ENCODE measurements around the gene DHX16.
A peak's percentile ranks its signal among the peaks of the same experiment; 100 is the strongest.
"Not testable (repeated sequence)": the region's sequence is repeated elsewhere in the genome, so short reads cannot be mapped to it uniquely, and the experiment has no call there.

DHX16 gene

DNA sequence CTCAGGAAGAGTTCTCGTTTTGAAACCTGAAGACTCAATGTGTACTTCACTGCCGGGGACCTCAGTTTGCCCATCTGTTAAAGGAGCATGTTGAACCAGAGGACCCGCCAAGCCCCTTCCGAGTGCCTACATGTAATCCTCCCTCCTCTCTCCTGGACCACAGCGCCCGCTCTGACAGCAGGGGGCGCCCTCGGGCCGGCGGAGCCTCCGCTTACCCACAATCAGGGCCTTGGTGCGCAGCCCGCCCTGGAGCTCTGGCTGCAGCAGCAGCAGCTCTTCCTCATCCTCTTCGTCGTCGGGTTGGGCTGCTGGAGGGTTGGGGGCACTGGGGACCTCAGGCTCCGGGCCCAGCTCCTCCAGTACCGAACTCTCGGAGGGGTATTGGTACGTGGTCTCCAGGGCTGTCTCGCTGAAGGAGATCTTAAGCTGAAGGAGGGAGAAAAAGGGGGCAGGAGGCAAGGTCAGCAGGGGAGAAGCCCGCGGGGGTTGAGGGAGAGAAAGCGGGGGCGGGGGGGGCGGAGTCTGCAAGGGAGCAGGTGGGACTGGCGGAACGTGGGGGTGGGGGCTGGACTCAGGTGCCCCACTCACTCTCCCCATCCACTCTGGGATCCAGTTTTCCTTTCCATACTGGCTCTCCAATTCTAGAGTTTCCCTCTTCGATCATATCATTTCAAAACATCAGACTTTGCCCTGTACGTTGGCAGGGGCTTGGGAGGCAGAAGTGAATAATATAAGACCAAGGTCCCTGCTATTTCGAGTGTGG, 6.3 kb upstream of the DHX16 start:
- peak; percentile 96 for DNase-seq

DNA sequence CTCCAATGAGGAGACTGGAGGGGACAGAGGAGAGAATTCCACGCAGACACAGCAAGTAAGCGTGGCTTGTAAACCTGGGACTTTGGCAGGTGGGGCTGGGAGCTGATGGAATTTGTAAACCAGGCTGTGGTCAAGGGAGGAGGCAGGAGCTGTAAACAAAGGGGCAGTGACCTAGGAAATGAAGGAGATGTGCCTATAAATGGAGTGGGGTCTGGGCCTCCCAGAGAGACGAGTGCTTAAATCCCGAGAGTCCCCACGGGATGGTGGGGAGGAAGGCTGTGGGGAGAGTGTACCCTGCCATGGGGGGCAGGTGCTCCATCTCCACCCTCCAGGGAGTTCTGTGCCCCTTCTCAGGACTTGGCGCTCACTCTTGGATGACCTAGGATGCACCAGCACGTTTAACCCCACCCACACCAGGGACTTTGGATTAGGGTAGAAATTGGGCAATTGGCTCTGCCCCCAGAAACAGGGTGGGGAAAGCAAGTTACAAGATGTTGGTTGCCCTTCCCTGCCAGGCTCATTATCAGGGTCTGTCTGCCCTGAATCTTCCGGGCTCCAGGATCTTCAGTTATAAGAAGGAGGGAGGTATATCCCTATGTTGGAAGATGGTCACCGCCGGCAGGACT, 4.0 kb upstream of the DHX16 start:
- DNase-seq: no peak

DNA sequence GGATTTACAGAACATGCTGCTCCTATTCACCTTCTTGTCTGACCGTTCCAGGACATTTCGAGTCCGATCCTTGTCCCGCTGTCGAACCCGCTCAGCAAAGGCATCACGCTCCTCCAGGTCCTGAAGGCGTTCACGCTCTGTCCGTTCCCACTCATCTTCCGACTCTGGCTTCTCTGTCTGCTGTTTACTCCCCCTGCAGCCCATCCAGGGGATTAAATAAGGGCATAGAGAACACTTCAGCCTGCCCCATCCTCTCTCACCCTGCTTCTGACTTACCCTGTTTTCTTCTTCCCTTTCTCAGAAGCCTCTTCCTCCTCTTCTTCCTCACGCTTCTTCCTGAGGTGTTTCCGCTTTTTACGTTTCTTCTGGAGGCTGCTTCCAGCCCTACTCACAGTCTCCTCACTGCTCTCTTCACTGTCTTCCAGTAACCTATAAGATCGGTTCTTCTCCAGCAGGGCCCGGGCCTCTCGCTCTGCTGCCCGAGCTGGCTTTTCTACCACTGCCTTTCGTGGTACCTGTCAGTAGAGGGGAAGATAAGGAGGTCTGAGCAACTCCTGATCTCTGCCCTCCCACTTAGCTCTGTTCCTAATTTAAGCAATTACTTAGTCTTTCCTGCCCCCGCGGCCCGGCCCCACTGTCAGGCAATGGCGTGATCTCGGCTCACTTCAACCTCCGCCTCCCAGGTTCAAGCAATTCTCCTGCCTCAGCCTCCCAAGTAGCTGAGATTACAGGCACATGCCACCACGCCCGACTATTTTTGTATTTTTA, 1.9 kb downstream of the DHX16 start:
- no peak for DNase-seq

DNA sequence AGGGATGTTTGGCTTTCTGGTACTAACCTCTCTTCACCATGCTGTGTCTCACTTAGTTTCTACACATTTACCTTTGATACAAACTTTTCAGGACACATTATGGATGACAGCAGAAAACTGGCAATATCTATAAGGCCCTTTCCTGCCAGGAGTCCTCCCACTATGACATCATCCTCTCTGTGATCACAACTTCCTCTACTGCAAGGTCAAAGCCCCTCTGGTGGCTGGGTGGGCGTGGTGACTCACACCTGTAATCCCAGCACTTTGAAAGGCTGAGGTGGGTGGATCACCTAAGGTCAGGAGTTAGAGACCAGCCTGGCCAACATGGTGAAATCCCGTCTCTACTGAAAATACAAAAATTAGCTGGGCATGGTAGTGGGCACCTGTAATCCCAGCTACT, 6.5 kb downstream of the DHX16 start:
- DNase-seq: not testable (repeated sequence)

DNA sequence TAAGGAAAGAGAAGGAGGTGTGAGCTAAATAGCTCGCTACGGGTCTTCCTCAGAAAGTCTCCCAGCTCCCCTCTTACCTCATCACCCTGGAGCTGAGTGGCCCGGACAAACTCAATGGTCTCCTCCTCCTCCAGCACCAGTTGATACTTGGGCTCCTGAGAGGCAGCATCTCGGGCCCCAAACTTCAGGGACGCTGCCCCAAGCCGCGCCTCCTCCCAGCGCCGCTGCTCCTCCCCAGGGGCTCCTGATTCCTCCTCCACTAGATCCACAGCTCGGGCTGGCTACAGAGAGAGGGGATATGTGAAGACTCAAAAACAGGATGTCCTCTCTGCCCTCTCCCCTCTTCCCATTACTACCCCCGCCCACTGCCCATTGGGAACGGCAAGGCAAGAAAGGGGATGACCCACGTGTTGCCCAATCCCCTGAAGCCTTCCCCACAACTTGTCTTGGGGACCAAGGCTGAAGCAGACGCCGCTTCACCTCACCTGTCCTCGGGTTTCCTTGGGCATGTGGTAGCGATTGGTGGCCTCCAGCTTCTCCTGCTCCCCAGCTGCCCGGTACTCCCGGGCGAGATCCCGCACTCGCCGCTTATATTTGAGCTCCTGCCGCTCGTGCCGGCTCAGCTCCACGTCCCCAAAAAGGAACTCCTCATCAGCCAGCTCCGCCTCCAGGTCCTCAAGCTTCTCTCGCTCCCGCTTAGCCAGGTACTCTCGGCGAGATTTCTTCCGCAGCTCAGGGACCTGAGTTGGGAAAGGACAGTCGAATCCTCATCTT, 7.6 kb downstream of the DHX16 start:
- no peak for DNase-seq

DNA sequence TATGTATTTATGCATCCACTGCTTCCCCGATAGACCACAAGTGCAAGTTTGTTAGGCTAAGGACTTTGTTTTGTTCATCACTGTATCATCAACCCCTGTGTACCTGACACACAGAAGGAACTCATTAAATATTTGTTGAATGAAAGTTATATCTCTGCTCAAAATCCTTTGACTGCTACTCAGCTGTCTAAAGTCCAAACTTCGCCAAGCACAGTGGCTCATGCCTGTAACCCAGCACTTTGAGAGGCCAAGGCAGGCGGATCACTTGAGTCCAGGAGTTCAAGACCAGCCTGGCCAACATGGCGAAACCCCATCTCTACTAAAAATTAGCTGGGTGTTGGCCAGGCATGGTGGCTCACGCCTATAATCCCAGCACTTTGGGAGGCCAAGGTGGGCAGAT, 14.9 kb downstream of the DHX16 start:
- DNase-seq: not testable (repeated sequence)

DNA sequence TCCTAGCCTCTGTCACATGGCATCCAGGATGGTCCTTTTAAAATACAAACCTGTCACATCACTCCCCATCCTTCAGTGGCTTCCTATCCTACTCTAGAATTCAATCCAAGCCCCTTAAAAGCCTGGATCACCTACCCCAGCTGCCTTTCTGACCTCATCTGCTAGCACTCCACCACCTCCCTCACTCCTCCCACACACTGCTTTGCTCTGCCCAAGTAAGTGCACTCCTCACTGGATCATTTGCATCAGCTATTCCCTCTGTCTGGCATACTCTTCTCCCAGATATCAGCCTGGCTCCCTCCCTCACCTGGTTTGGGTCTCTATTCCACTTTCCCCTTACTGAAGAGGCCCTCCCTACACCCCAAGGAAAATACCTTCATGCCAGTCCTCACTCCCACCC, 15.4 kb downstream of the DHX16 start:
- no peak for DNase-seq

DNA sequence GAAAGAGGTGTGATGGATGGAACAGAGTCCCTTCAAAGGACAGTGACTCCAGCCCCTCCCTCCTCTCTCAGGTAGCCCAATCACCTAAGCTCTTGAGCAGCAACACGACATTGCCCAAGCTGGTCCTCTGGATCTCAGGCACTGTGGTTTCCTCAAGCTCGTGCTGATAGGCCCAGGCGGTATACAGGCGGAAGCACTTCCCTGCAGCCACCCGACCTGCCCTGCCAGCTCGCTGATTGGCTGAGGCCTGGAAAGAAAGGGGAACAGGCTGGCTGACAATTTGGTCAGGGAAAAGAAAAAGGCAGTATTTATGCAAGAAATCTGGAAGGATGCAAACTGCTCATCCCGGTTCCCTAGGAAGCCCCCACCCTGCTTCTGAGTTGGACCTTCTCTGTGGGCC, 16.3 kb downstream of the DHX16 start:
- no peak for DNase-seq

DNA sequence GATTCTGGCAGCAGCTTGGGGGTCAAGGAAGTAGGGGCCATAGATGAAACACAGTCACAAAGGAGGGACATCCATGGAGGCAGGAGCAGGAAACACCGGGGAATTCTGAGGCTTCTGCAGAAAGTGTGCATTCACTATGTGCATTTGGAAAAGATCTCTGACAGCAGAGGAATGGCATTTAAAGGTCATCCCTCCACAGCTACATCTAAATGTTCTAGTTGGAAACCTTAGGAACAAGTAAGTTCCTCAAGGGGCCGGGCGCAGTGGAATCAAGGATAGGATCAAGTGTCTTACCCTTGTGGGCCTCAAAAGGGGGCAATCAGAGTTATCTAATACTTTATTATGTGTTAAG, 17.1 kb downstream of the DHX16 start:
- DNase-seq: no peak

DNA sequence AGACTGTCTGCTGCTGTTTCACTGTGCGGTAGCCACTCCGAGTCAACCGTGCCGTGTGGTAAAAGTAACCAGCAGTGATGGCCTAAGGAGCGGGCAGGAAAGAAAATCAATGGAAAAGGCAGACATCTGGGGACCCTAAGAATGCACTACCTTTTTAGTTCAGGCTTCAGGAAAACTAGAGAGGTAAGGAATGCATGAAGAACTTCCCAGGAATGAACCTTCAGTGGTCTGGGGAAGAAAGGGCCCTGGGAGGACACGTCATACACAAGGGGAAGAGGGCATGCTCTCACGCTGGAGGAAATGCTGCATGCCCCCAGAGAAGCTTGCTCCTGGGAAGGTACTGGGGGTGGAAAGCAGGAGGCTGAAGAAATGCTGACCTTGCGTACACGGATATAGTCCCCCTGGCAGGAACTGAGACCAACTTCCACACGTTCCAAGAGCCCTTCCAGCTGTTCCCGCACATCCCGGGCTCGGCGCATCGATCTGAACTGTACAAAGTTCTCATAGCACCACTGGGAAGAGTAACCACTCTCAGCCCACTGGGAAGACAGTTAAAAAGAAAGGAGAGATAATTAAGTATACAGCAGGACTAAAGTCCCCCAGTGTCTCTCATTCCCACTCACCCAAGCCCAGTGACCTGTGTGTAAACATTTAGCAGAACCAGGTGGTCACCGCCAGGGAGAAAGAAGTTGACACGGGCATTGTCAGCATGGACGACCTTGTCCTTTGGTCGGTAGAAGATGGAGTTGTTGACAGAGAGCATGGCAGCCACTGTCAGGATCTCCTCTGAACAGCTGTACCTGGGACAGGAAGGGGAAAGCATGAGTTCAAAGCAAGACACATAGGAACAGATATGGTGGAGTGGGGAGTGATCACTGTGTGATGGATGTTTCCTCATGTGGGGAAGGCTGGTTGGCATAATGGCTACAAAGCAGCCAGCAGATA, 17.7 kb downstream of the DHX16 start:
- DNase-seq: no peak

DNA sequence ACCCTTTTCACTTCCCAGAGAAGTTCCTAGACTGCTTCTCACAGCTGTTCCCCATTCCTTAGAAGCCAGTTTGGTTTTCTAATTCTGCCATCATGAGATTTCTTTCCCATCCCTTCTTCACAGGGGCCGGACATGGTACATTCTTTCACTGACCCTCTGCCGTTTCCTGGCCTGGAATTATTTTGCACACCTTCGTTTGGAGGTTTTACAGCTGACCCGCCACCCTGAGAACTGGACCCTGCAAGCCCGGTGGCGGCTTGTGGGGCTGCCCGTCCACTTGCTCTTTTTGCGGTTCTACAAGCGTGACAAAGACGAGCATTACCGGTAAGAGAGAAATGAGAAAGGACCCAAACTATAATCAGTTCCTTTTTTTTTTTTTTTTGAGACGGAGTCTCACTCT, 21.7 kb downstream of the DHX16 start:
- DNase-seq: no peak

DNA sequence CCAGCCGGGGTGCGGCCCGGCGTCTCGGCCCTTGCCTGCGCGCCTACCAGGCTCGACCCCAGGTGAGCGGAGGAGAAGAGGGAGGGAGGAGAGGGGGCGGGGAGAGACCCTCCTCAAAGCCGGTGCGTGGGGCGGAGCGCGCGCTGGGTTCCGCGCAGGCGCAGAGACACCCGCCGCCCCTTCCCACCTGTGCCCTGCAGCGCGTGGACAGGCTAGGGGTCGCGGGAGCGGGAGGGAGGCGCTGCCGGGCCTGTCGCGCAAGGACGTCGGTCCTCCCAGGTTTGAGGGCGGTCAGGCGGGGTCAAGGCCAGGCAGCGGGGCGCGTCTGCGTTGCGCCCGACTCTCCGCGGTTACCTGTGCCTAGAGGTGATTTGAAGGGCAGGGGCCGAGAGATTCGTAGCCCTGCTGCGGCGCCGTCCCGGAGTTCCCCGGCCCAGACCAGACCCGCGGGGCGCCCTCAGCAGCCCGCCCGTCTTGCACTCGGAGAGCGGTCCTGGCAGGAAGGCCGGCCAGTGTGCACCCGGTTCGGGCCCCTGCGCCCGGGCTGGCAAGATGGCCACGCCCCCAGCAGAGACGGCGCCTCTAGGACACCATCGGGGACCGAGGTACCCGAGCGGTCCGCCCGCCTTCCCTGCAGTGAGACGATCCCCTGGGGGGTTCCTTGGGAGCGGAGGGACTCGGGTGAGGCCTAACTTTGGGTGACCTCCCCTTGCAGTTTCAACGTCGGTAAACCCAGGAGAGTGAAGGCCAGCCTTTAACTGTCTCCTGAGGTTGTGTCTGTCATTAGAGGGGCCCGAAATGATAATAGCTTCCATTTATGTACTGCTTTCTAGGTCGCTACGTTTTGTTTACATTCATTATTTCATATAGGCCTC, 25.3 kb downstream of the DHX16 start:
- DNase-seq: peak; percentile 84

DNA sequence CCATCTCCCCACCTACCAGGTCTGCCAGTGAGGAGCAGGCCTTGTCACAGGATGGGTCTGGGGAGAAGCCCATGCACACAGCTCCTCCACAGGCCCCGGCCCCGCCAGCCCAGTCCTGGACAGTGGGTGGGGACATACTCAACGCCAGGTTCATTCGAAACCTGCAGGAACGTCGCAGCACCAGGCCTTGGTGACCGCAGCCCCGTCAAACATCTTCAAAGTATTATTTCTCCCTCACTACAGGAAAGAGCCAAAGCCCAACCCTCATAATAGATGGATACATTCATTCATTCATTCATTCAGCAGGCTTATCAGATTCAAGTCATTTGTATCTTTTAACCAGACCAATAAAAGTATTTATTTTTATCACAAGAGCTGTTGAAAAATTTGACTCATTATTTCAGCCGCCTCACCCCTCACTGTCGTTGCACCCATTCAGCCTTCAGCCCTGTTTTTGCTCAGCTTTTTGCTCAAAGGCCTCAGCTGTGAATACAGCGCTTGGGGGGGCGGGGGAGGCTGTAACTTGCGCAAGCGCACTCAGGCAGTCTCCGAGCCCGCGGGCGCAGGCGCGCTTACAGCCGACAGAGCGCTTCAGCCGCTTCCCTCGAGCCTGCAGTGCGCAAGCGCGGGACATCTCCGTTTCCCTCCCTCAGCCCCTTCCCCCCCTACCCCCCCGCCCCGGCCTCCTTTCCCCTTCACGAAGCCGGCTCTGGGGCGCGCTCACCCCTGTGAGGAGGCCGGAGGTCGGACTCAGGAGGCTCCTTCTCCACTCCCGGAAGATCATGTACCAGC, 26.2 kb downstream of the DHX16 start, which contains the start of gene C6orf136:
TSS of gene C6orf136 (plus strand) at position 684 of the 792 bp plus-strand sequence. CDS start at position 783, 99 bp downstream.
- peak; percentile 93 for DNase-seq

DNA sequence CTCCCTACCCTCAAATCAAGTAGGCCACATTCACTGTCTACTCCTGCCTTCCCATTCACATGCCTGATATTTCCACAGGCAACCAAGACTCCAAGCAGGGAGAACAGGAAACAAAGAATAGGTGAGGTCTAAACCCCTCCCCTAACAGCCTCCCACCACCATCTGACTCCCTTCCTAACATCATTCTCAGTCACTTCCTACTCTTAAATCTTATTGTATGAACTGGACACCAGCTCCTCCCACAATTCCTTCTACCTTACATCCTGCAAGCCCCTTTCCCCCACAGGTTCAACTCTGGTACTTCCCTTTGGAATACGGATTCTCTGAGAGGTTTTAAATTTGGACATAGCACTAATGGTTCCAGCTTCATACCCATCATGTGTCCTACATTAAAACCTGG, 26.8 kb downstream of the DHX16 start:
- DNase-seq: no peak

DNA sequence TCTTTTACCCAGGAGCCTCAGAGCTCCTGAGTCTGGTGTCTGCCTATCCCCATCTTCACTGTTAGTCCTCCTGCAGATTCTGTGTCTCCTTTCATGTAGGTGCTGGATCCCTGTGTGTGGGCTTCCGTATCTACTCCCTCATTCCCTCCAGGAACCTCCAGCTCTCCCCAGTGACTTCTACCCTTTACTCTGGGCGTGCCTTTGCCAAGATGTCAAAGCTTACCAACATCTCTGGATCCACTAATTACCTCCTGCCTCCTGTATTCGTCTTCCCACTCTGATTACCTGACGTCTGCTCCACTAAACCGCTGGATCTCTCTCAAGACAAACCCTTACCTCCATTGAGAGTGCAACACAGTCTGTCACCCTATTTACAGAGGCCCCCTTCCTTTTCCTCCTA, 28.0 kb downstream of the DHX16 start:
- no peak for DNase-seq

DNA sequence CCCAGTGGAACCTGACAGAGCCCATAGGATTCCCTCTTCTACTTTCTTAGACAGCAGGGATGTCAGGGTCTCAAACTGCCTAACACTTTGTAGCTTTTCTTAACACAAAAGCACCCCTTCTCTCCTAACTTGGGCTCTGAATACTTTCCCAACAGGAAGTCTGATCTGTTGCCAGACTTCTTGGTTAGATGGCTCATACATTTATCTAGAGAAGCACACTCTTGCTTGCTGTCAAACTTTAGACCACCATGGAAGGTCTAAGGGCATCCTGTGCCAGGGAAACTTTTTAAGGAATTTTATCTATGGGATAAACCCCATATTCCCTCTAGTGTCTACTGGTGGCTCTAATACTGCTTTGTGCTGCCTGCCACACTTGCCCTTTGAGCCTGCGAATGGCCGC, 29.1 kb downstream of the DHX16 start:
- no peak for DNase-seq

DNA sequence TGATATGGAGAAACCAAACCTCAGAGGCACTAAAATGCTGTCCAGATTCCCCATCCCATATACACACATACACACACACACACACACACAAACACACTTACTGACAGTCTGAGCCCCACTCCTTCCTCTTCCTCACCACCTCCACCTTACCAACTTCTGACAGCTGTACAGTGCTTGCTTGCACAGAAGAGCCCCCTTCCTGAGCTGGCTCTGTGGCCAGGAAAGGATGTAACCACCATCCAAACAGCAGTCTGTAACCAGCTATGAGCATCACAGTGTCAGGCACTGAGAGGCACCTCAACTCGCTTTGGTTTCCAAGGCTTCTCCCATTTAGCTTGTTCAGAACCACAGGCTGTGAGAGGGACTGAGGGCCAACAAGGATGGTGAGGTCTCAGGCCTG, 31.8 kb downstream of the DHX16 start:
- DNase-seq: no peak

DNA sequence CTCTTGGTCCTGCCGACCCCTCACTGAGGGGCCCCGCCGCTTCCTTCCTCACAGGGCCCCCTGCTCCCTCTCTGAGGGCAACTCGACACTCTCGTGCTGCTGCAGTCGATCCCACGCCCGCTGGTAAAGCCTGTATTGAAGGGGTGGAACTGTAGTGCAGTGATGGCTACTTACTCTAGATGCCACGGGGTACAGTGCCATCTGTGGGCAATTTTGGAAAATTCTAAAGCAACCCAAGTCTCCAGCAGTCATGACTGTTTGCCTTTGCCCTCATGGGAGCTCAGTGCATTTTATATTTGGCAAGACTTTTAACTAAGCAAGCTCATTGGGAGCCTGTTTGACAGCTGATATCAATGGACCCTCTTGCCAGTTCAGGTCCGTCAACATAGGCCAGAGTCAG, 32.3 kb downstream of the DHX16 start:
- no peak for DNase-seq

DNA sequence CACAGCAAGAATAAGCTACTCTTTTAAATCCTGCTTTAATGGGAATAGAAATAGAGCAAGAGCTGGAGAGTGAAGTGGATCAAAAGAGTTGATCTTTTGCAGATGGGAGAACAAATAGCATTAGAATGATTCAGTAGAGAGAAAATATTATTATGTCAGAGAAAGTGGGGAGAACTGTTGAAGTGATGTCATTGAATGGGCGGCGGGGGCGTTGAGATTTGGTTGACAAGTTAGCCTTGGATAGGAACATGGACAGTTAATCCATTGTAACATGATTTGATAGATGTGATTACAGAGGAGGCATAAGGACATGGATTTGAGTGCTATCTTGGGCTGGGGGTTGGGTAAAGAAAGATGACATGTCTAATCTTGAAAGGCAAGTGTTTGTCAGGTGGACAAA, 37.0 kb downstream of the DHX16 start:
- no peak for DNase-seq
